Measurements from ENCODE around the gene NHEJ1. TPM values are rescaled to one million over a fixed set of nuclear protein-coding genes. Genes with fewer than 3 reads are reported as not detected.

The NHEJ1 gene
- total RNA-seq, 1 donor from 2014 or later, result 17.7 TPM

- peaks cover 30% of the 10 kb centered on the region for H3K36me3 Mint-ChIP-seq (ENCODE audit: insufficient read depth)
- TF ChIP-seq, protein P1, sequence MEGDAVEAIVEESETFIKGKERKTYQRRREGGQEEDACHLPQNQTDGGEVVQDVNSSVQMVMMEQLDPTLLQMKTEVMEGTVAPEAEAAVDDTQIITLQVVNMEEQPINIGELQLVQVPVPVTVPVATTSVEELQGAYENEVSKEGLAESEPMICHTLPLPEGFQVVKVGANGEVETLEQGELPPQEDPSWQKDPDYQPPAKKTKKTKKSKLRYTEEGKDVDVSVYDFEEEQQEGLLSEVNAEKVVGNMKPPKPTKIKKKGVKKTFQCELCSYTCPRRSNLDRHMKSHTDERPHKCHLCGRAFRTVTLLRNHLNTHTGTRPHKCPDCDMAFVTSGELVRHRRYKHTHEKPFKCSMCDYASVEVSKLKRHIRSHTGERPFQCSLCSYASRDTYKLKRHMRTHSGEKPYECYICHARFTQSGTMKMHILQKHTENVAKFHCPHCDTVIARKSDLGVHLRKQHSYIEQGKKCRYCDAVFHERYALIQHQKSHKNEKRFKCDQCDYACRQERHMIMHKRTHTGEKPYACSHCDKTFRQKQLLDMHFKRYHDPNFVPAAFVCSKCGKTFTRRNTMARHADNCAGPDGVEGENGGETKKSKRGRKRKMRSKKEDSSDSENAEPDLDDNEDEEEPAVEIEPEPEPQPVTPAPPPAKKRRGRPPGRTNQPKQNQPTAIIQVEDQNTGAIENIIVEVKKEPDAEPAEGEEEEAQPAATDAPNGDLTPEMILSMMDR (IDR thresholded peaks at IDR 0.05; ENCODE audit: unreplicated experiment), result no peak
- DNase-seq (ENCODE audit: low spot score, unreplicated experiment), result no peak
Measured at GRCh38 chr2:219140722-219141121, 19.9 kb downstream of the NHEJ1 start.

GRCh38 chr2:219133976-219134375, 26.6 kb downstream of the NHEJ1 start:
- DNase-seq (ENCODE audit: low spot score, unreplicated experiment), result no peak
- H3K4me3 Mint-ChIP-seq (ENCODE audit: low read depth), result no peak overlapping the region
- TF ChIP-seq, protein P1 (IDR thresholded peaks at IDR 0.05; ENCODE audit: unreplicated experiment), result no peak
- H3K36me3 Mint-ChIP-seq (ENCODE audit: insufficient read depth), result peaks cover 16% of the 10 kb centered on the region
- no peak overlapping the region for H3K27ac Mint-ChIP-seq
- peaks cover 73% of the 10 kb centered on the region for H3K27me3 Mint-ChIP-seq
- no peaks in the 10 kb centered on the region for H3K9me3 Mint-ChIP-seq (ENCODE audit: low read depth)
- peaks cover 1% of the 10 kb centered on the region for H3K4me1 Mint-ChIP-seq (ENCODE audit: low read depth)

More at GRCh38 chr2:219140722-219141121, 19.9 kb downstream of the NHEJ1 start:
- H3K9me3 Mint-ChIP-seq (ENCODE audit: low read depth), result no peaks in the 10 kb centered on the region
- no peak overlapping the region for H3K27ac Mint-ChIP-seq
- H3K27me3 Mint-ChIP-seq, result peaks cover 57% of the 10 kb centered on the region
- no peaks in the 10 kb centered on the region for H3K4me1 Mint-ChIP-seq (ENCODE audit: low read depth)
- no peak overlapping the region for H3K4me3 Mint-ChIP-seq (ENCODE audit: low read depth)

DNA sequence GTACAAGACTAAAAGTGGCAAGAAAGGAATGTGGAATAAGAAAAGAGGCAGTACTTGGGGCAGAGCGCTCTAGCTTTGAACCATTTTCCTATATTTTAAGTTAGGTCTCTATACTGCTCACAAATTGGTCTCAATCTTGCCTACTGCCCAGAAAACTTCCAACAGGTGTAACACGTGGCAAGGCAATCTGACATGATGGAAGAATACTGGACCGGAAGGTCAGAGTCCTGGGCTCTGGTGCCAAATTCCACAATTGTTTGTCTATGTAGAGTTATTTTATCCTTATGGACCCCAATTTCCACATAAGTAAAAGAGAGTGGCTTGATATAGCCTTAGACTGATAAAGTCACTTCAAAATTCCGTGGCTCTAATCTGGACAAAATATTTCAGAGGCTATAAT, 28.9 kb downstream of the NHEJ1 start:
- Mint-ChIP-seq H3K9me3 (ENCODE audit: low read depth) (no peaks in the 10 kb centered on the region), H3K4me3 (ENCODE audit: low read depth) (no peak overlapping the region), H3K4me1 (ENCODE audit: low read depth) (peaks cover 10% of the 10 kb centered on the region), H3K27ac (no peak overlapping the region), H3K27me3 (peaks cover 72% of the 10 kb centered on the region), H3K36me3 (ENCODE audit: insufficient read depth) (peaks cover 7% of the 10 kb centered on the region)
- no peak for DNase-seq (ENCODE audit: low spot score, unreplicated experiment)
- TF ChIP-seq, protein P1 (IDR thresholded peaks at IDR 0.05; ENCODE audit: unreplicated experiment), result no peak

DNA sequence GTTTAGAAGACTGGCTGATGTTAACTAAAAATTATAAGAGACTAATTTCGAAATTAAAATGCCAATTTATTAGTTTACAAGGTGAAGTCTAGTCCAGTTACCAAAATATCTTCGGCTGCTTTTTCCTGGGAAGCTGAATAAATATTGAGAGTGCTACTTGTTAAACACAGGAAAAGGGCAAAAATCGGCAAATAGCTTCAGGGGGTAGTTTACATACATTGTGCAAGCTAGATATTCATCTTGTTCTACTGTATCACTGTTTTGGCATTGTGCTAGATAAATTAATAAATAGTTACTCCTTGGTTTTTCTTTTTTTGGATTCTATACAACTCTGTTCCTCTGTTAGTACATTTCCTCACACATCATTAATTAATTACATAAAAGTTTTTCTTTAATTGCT, 29.3 kb downstream of the NHEJ1 start:
- no peak overlapping the region for H3K27ac Mint-ChIP-seq
- no peaks in the 10 kb centered on the region for H3K9me3 Mint-ChIP-seq (ENCODE audit: low read depth)
- H3K4me1 Mint-ChIP-seq (ENCODE audit: low read depth), result peaks cover 14% of the 10 kb centered on the region
- DNase-seq (ENCODE audit: low spot score, unreplicated experiment), result no peak
- TF ChIP-seq, protein P1 (IDR thresholded peaks at IDR 0.05; ENCODE audit: unreplicated experiment), result no peak
- no peak overlapping the region for H3K4me3 Mint-ChIP-seq (ENCODE audit: low read depth)
- peaks cover 76% of the 10 kb centered on the region for H3K27me3 Mint-ChIP-seq
- peaks cover 7% of the 10 kb centered on the region for H3K36me3 Mint-ChIP-seq (ENCODE audit: insufficient read depth)

DNA sequence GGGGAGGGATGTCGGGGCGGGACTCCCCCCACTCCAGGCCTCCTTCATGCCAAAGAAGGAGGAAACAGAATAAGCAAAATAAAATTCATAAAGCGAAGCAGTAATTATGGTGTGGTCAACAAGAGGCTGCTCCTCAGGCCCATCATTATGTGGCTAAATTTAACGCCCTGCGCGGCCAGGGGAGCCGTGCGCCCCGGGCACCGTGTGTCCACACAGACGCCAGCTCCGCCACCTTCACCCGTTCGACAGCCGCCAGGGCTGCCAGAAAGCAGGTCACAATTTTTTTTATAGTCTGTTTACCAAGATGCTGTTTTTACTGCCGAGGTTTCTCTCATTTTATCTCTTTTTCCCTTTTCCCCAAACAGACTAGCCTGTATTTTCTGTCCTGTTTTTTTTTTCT, 31.0 kb downstream of the NHEJ1 start:
- H3K4me3 Mint-ChIP-seq (ENCODE audit: low read depth), result no peak overlapping the region
- TF ChIP-seq, protein P1 (IDR thresholded peaks at IDR 0.05; ENCODE audit: unreplicated experiment), result no peak
- DNase-seq (ENCODE audit: low spot score, unreplicated experiment), result no peak
- H3K9me3 Mint-ChIP-seq (ENCODE audit: low read depth), result no peaks in the 10 kb centered on the region
- no peak overlapping the region for H3K27ac Mint-ChIP-seq
- H3K27me3 Mint-ChIP-seq, result peaks cover 92% of the 10 kb centered on the region
- peaks cover 22% of the 10 kb centered on the region for H3K4me1 Mint-ChIP-seq (ENCODE audit: low read depth)
- peaks cover 7% of the 10 kb centered on the region for H3K36me3 Mint-ChIP-seq (ENCODE audit: insufficient read depth)

Measured in progenitor cell of endocrine pancreas (in vitro differentiated cells).